ENCODE results near the gene LRSAM1. TPM values are rescaled to one million over a fixed set of nuclear protein-coding genes. Genes with fewer than 3 reads are reported as not detected.

LRSAM1 gene
- total RNA-seq, 2 experiments from 2014 or later: 20.8 to 32.2 TPM

GRCh38 chr9:127531676-127532075 lies 80.4 kb downstream of the LRSAM1 start:
- Histone ChIP-seq H3K9me2 (ENCODE audit: insufficient read depth, low read length) (no peaks in the 10 kb centered on the region), H3K4me2 (ENCODE audit: low read length) (no peak overlapping the region), H2AFZ (ENCODE audit: low read length) (no peak overlapping the region), H3K27ac (ENCODE audit: low read depth, low read length, poor library complexity, severe bottlenecking) (no peak overlapping the region), H3K4me1 (ENCODE audit: insufficient read depth, low read length, poor library complexity, severe bottlenecking) (no peaks in the 10 kb centered on the region), H3K36me3 (ENCODE audit: insufficient read depth, low read length) (no peaks in the 10 kb centered on the region), H3K79me2 (ENCODE audit: insufficient read depth, low read depth, low read length) (no peaks in the 10 kb centered on the region), H3K9me3 (ENCODE audit: low read length) (no peaks in the 10 kb centered on the region), H3K4me3 (ENCODE audit: low read depth, low read length, poor library complexity, severe bottlenecking) (no peak overlapping the region), H4K20me1 (ENCODE audit: insufficient read depth, low read length) (no peaks in the 10 kb centered on the region)
- no peak for DNase-seq (ENCODE audit: low spot score)
- BruUV-seq (replicated peaks): no TSS peak
- TF ChIP-seq CTCF (conservative IDR thresholded peaks at IDR 0.05; ENCODE audit: low read length) (no peak), EZH2phosphoT487 (IDR thresholded peaks at IDR 0.05; ENCODE audit: borderline replicate concordance, low read depth, low read length) (no peak)
- POLR2A ChIA-PET: no interaction called here
- CTCF ChIA-PET (ENCODE audit: unreplicated experiment): no interaction called here
- intact Hi-C loops (cut with micrococcal nuclease; ENCODE audit: unreplicated experiment): no loop called here

DNA sequence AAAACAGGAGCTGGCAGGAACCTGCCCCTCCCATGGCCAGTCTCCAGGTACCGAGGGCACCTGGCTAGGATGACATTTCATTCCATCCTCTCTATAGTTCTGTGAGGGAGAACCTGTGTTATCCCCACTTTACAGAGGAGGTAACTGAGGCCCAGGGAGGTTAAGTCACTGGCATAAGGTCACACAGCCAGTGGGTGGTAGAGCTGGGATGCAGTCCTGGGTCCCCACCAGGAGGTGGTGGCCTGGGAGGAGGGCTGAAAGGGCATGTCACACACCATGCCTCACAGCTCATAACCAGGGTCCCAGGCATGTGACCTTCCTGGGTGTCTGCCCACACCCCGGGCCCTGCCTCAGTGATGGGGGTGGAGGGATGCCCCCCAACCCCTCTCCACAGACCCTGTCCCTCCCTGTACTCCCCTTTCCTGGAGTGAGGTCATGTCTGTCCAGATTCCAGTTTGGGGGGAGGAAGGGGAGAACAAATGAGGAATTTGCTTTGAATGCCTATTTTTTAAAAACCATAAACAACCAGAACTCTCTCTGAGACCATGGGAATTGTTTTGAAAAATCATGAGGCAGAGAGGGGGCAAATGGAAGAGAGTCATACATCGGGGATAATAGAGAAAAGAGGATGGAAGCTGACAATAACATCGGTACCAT lies 83.1 kb downstream of the LRSAM1 start:
- ChIA-PET CTCF (ENCODE audit: unreplicated experiment) (no interaction called here), POLR2A (no interaction called here)
- Histone ChIP-seq H3K4me3 (ENCODE audit: low read depth, low read length, poor library complexity, severe bottlenecking) (no peak overlapping the region), H4K20me1 (ENCODE audit: insufficient read depth, low read length) (no peaks in the 10 kb centered on the region), H3K9me2 (ENCODE audit: insufficient read depth, low read length) (no peaks in the 10 kb centered on the region), H3K27ac (ENCODE audit: low read depth, low read length, poor library complexity, severe bottlenecking) (no peak overlapping the region), H2AFZ (ENCODE audit: low read length) (no peak overlapping the region), H3K36me3 (ENCODE audit: insufficient read depth, low read length) (no peaks in the 10 kb centered on the region), H3K4me2 (ENCODE audit: low read length) (no peak overlapping the region), H3K4me1 (ENCODE audit: insufficient read depth, low read length, poor library complexity, severe bottlenecking) (no peaks in the 10 kb centered on the region), H3K79me2 (ENCODE audit: insufficient read depth, low read depth, low read length) (no peaks in the 10 kb centered on the region), H3K9me3 (ENCODE audit: low read length) (no peaks in the 10 kb centered on the region)
- no TSS peak for BruUV-seq (replicated peaks)
- TF ChIP-seq EZH2phosphoT487 (IDR thresholded peaks at IDR 0.05; ENCODE audit: borderline replicate concordance, low read depth, low read length): no peak
- no peak for TF ChIP-seq CTCF (conservative IDR thresholded peaks at IDR 0.05; ENCODE audit: low read length)
- intact Hi-C loops (cut with micrococcal nuclease; ENCODE audit: unreplicated experiment): no loop called here
- no peak for DNase-seq (ENCODE audit: low spot score)

DNA sequence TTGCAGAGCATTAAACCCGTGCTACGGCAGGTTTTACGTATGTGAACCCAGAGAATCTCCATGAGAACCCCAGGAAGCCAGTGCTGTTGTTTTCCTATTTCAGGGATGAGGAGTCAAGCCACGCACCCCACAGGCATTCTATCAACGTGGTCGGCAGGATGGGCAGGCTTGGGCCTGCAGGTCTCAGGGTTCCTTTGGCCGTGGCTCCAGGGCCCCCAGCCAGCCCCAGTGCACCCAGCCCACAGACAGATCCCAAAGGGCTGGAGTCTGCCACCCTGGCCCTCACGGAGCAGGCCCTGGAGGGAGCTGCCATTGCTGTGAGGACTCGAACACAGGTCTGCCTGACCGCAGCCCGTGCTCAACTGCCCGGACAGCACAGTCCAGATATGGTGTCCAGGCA lies 83.6 kb downstream of the LRSAM1 start:
- no peaks in the 10 kb centered on the region for H3K79me2 ChIP-seq (ENCODE audit: insufficient read depth, low read depth, low read length)
- H3K4me1 ChIP-seq (ENCODE audit: insufficient read depth, low read length, poor library complexity, severe bottlenecking): no peaks in the 10 kb centered on the region
- H3K36me3 ChIP-seq (ENCODE audit: insufficient read depth, low read length): no peaks in the 10 kb centered on the region
- no peaks in the 10 kb centered on the region for H4K20me1 ChIP-seq (ENCODE audit: insufficient read depth, low read length)
- no peaks in the 10 kb centered on the region for H3K9me3 ChIP-seq (ENCODE audit: low read length)
- ChIA-PET POLR2A (no interaction called here), CTCF (ENCODE audit: unreplicated experiment) (no interaction called here)
- no peak for TF ChIP-seq EZH2phosphoT487 (IDR thresholded peaks at IDR 0.05; ENCODE audit: borderline replicate concordance, low read depth, low read length)
- no peak for TF ChIP-seq CTCF (conservative IDR thresholded peaks at IDR 0.05; ENCODE audit: low read length)
- no peak overlapping the region for H3K27ac ChIP-seq (ENCODE audit: low read depth, low read length, poor library complexity, severe bottlenecking)
- no peaks in the 10 kb centered on the region for H3K9me2 ChIP-seq (ENCODE audit: insufficient read depth, low read length)
- H3K4me3 ChIP-seq (ENCODE audit: low read depth, low read length, poor library complexity, severe bottlenecking): no peak overlapping the region
- H2AFZ ChIP-seq (ENCODE audit: low read length): no peak overlapping the region
- BruUV-seq (replicated peaks): no TSS peak
- no peak overlapping the region for H3K4me2 ChIP-seq (ENCODE audit: low read length)
- no peak for DNase-seq (ENCODE audit: low spot score)
- intact Hi-C loops (cut with micrococcal nuclease; ENCODE audit: unreplicated experiment): no loop called here
